SU-DHL-6 (cell line): ENCODE results near the gene UTS2B.

Experiments used
- H2AFZ ChIP-seq: fragments of 200-600 bp; sonication (generic); 2 replicates; pipeline ENCODE4 v1.6.1; 2014; ENCODE audit warnings: low read depth, mild to moderate bottlenecking, moderate library complexity, mixed read lengths, antibody characterized with exemption, low read length; ENCODE audit not compliant: severe bottlenecking
- H3F3A ChIP-seq: fragments of 200-600 bp; shearing (Covaris generic); 2 replicates; pipeline ENCODE4 v1.6.0; 2016; ENCODE audit warnings: antibody characterized with exemption, mild to moderate bottlenecking; ENCODE audit not compliant: insufficient read depth
- H3K27ac ChIP-seq: fragments of 200-600 bp; sonication (generic); 2 replicates; pipeline ENCODE4 v1.5.1; 2016; ENCODE audit warnings: low read depth, mild to moderate bottlenecking, low read length, moderate library complexity, mixed read lengths
- H3K27me3 ChIP-seq: fragments of 200-600 bp; sonication (generic), shearing (Covaris generic); 2 replicates; pipeline ENCODE4 v1.6.0; 2014; ENCODE audit warnings: mild to moderate bottlenecking, low read length
- H3K36me3 ChIP-seq: fragments of 200-600 bp; sonication (generic); 2 replicates; pipeline ENCODE4 v1.6.1; 2014; ENCODE audit warnings: mild to moderate bottlenecking, low read length, mixed read lengths
- H3K4me2 ChIP-seq: fragments of 300-600, 200-600 bp; shearing (Covaris generic), sonication (generic); 2 replicates; pipeline ENCODE4 v1.6.0; 2014; ENCODE audit warnings: low read length, low read depth, mild to moderate bottlenecking; ENCODE audit not compliant: poor library complexity, severe bottlenecking
- H3K4me3 ChIP-seq: fragments of 200-600 bp; sonication (generic); 2 replicates; pipeline ENCODE4 v1.5.1; 2014; ENCODE audit warnings: antibody characterized with exemption, low read length, mild to moderate bottlenecking, mixed read lengths; ENCODE audit not compliant: insufficient read depth, poor library complexity, severe bottlenecking
- H3K79me2 ChIP-seq: fragments of 200-600 bp; sonication (generic); 2 replicates; pipeline ENCODE4 v1.6.1; 2014; ENCODE audit warnings: mild to moderate bottlenecking, low read length, moderate library complexity; ENCODE audit not compliant: insufficient read depth
- H3K9ac ChIP-seq: fragments of 200-600 bp; sonication (generic); 2 replicates; pipeline ENCODE4 v1.7.0; 2014; ENCODE audit warnings: mild to moderate bottlenecking, low read length
- H3K9me2 ChIP-seq: fragments of 200-600 bp; sonication (generic); replicated peaks from 2 replicates; pipeline ENCODE4 v1.6.1; 2014; ENCODE audit warnings: low read length; ENCODE audit not compliant: insufficient read depth
- H3K9me3 ChIP-seq: fragments of 200-600 bp; sonication (generic); 2 replicates; pipeline ENCODE4 v1.6.1; 2014; ENCODE audit warnings: low read length, mixed read lengths; ENCODE audit not compliant: insufficient read depth
- H4K20me1 ChIP-seq: fragments of 200-600 bp; sonication (generic); 2 replicates; pipeline ENCODE4 v1.6.1; 2014; ENCODE audit warnings: low read depth, mild to moderate bottlenecking, antibody characterized with exemption, low read length, moderate library complexity, mixed read lengths
- CTCF ChIP-seq: fragments of 200-600 bp; sonication (generic); IDR thresholded peaks from one replicate; pipeline ENCODE4 v1.5.1; 2017; ENCODE audit warnings: antibody characterized with exemption, mild to moderate bottlenecking, low read length, moderate library complexity; ENCODE audit not compliant: insufficient read depth, poor library complexity, severe bottlenecking
- EZH2phosphoT487 ChIP-seq: fragments of 200-600 bp; sonication (generic), shearing (Covaris generic); conservative IDR thresholded peaks from 2 replicates; pipeline ENCODE4 v1.6.1; 2018; ENCODE audit warnings: mild to moderate bottlenecking, antibody characterized with exemption, low read length, moderate library complexity, mixed read lengths

UTS2B gene

GRCh38 chr3:191292243-191293015 is 37.9 kb downstream of the UTS2B start:
- H3K27ac ChIP-seq = no peak overlapping the region
- no peaks in the 10 kb centered on the region for H4K20me1 ChIP-seq
- H3K9me3 ChIP-seq = no peaks in the 10 kb centered on the region
- no peaks in the 10 kb centered on the region for H3K36me3 ChIP-seq
- H3K4me2 ChIP-seq = no peak overlapping the region
- no peak overlapping the region for H3K9ac ChIP-seq
- H2AFZ ChIP-seq = no peak overlapping the region
- H3K79me2 ChIP-seq = no peaks in the 10 kb centered on the region
- no peaks in the 10 kb centered on the region for H3K27me3 ChIP-seq
- TF ChIP-seq CTCF = no peak
- TF ChIP-seq EZH2phosphoT487 = no peak
- no peaks in the 10 kb centered on the region for H3K9me2 ChIP-seq
- no peaks in the 10 kb centered on the region for H3F3A ChIP-seq
- H3K4me3 ChIP-seq = no peak overlapping the region

GRCh38 chr3:191290311-191291025 is 39.9 kb downstream of the UTS2B start:
- Histone ChIP-seq H3K9me2 (no peaks in the 10 kb centered on the region), H3K9me3 (no peaks in the 10 kb centered on the region), H3F3A (no peaks in the 10 kb centered on the region), H3K9ac (no peak overlapping the region), H3K4me2 (peak overlapping the region; percentile 36), H3K4me3 (no peak overlapping the region), H3K27ac (no peak overlapping the region), H3K79me2 (no peaks in the 10 kb centered on the region), H2AFZ (no peak overlapping the region), H3K36me3 (no peaks in the 10 kb centered on the region), H3K27me3 (no peaks in the 10 kb centered on the region), H4K20me1 (no peaks in the 10 kb centered on the region)
- TF ChIP-seq CTCF (no peak), EZH2phosphoT487 (no peak)

GRCh38 chr3:191283400-191283799 is 46.9 kb downstream of the UTS2B start:
- H3K4me2 ChIP-seq = no peak overlapping the region
- H3K9me2 ChIP-seq = no peaks in the 10 kb centered on the region
- no peak overlapping the region for H3K9ac ChIP-seq
- TF ChIP-seq CTCF (no peak), EZH2phosphoT487 (no peak)
- H3K36me3 ChIP-seq = no peaks in the 10 kb centered on the region
- H3K27me3 ChIP-seq = no peaks in the 10 kb centered on the region
- no peaks in the 10 kb centered on the region for H4K20me1 ChIP-seq
- H3K27ac ChIP-seq = no peak overlapping the region
- no peaks in the 10 kb centered on the region for H3K79me2 ChIP-seq
- H2AFZ ChIP-seq = no peak overlapping the region
- no peak overlapping the region for H3K4me3 ChIP-seq
- no peaks in the 10 kb centered on the region for H3K9me3 ChIP-seq
- no peaks in the 10 kb centered on the region for H3F3A ChIP-seq
